ENCODE measurements around the gene CERS2. TPM values are rescaled to one million over a fixed set of nuclear protein-coding genes. Genes with fewer than 3 reads are reported as not detected.
A peak's percentile ranks its signal among the peaks of the same experiment; 100 is the strongest.

CERS2 gene
- total and polyA plus RNA-seq, 2 of the 13 experiments (the other 11 are each of a cell fraction or from before 2014, with no cell fraction given), result 269 to 298 TPM

GRCh38 chr1:150971583-150972416, 2.8 kb downstream of the CERS2 start (continued):
- TF ChIP-seq, protein P1, sequence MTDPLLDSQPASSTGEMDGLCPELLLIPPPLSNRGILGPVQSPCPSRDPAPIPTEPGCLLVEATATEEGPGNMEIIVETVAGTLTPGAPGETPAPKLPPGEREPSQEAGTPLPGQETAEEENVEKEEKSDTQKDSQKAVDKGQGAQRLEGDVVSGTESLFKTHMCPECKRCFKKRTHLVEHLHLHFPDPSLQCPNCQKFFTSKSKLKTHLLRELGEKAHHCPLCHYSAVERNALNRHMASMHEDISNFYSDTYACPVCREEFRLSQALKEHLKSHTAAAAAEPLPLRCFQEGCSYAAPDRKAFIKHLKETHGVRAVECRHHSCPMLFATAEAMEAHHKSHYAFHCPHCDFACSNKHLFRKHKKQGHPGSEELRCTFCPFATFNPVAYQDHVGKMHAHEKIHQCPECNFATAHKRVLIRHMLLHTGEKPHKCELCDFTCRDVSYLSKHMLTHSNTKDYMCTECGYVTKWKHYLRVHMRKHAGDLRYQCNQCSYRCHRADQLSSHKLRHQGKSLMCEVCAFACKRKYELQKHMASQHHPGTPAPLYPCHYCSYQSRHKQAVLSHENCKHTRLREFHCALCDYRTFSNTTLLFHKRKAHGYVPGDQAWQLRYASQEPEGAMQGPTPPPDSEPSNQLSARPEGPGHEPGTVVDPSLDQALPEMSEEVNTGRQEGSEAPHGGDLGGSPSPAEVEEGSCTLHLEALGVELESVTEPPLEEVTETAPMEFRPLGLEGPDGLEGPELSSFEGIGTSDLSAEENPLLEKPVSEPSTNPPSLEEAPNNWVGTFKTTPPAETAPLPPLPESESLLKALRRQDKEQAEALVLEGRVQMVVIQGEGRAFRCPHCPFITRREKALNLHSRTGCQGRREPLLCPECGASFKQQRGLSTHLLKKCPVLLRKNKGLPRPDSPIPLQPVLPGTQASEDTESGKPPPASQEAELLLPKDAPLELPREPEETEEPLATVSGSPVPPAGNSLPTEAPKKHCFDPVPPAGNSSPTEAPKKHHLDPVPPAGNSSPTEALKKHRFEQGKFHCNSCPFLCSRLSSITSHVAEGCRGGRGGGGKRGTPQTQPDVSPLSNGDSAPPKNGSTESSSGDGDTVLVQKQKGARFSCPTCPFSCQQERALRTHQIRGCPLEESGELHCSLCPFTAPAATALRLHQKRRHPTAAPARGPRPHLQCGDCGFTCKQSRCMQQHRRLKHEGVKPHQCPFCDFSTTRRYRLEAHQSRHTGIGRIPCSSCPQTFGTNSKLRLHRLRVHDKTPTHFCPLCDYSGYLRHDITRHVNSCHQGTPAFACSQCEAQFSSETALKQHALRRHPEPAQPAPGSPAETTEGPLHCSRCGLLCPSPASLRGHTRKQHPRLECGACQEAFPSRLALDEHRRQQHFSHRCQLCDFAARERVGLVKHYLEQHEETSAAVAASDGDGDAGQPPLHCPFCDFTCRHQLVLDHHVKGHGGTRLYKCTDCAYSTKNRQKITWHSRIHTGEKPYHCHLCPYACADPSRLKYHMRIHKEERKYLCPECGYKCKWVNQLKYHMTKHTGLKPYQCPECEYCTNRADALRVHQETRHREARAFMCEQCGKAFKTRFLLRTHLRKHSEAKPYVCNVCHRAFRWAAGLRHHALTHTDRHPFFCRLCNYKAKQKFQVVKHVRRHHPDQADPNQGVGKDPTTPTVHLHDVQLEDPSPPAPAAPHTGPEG (CRISPR knock-in tag; IDR thresholded peaks at IDR 0.05), result 0 out of 2 replicates have a peak, but pooled peaks have one; percentile 48
- no peak for TF ChIP-seq TRAFD1 (CRISPR knock-in tag; IDR thresholded peaks at IDR 0.05; ENCODE audit: borderline replicate concordance)
- TF ChIP-seq NFKBIZ (CRISPR knock-in tag; IDR thresholded peaks at IDR 0.05), result no peak
- TF ChIP-seq, protein P2, sequence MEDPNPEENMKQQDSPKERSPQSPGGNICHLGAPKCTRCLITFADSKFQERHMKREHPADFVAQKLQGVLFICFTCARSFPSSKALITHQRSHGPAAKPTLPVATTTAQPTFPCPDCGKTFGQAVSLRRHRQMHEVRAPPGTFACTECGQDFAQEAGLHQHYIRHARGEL (CRISPR knock-in tag; IDR thresholded peaks at IDR 0.05), result no peak
- no peak for TF ChIP-seq ATF7 (IDR thresholded peaks at IDR 0.05)
- no peak for TF ChIP-seq ATF7 (CRISPR knock-in tag; IDR thresholded peaks at IDR 0.05)
- no peak for TF ChIP-seq KMT2A (CRISPR knock-in tag; IDR thresholded peaks at IDR 0.05)
- TF ChIP-seq ZNF619 (CRISPR knock-in tag; IDR thresholded peaks at IDR 0.05), result no peak
- TF ChIP-seq, protein P3, sequence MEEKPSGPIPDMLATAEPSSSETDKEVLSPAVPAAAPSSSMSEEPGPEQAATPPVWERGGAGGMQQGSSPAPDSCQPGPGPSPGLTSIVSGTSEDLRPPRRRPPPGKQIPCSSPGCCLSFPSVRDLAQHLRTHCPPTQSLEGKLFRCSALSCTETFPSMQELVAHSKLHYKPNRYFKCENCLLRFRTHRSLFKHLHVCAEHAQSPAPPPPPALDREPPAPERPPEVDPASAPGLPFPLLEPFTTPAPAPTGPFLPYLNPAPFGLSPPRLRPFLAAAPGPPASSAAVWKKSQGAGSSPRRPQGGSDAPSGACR (CRISPR knock-in tag; IDR thresholded peaks at IDR 0.05), result no peak
- no peak for TF ChIP-seq GABPA (IDR thresholded peaks at IDR 0.05; ENCODE audit: low read depth, low read length)
- TF ChIP-seq GABPA (CRISPR knock-in tag; IDR thresholded peaks at IDR 0.05; ENCODE audit: low read depth), result 0 out of 2 replicates have a peak, but pooled peaks have one; percentile 28
- no peak for TF ChIP-seq ARHGAP35 (CRISPR knock-in tag; IDR thresholded peaks at IDR 0.05; ENCODE audit: borderline replicate concordance)
- TF ChIP-seq ZNF20 (CRISPR knock-in tag; IDR thresholded peaks at IDR 0.05), result no peak
- TF ChIP-seq THYN1 (CRISPR knock-in tag; IDR thresholded peaks at IDR 0.05; ENCODE audit: borderline replicate concordance, low read depth), result no peak
- peak; percentile 56; the same call in 1 of the 2 replicates for TF ChIP-seq KDM5A (IDR thresholded peaks at IDR 0.05; ENCODE audit: borderline replicate concordance, low read length)
- no peak for TF ChIP-seq ZNF224 (CRISPR knock-in tag; IDR thresholded peaks at IDR 0.05)
- TF ChIP-seq GATAD1 (CRISPR knock-in tag; IDR thresholded peaks at IDR 0.05), result no peak
- TF ChIP-seq BCL3 (CRISPR knock-in tag; IDR thresholded peaks at IDR 0.05), result no peak; the same call in 1 of the 2 replicates
- peak; percentile 50 for TF ChIP-seq SAP130 (CRISPR knock-in tag; IDR thresholded peaks at IDR 0.05; ENCODE audit: low read depth)
- TF ChIP-seq ZNF136 (CRISPR knock-in tag; IDR thresholded peaks at IDR 0.05; ENCODE audit: low read depth), result no peak
